Measurements from ENCODE around the gene TAAR2.
"Not testable (repeated sequence)": the region's sequence is repeated elsewhere in the genome, so short reads cannot be mapped to it uniquely, and the experiment has no call there.

The TAAR2 gene

GRCh38 chr6:132612449-132613108, 11.5 kb downstream of the TAAR2 start:
- DNase-seq, result no peak

GRCh38 chr6:132611616-132612015, 12.5 kb downstream of the TAAR2 start:
- no peak for DNase-seq

- DNase-seq, result no peak
Measured at GRCh38 chr6:132607544-132608233, 16.4 kb downstream of the TAAR2 start.

DNA sequence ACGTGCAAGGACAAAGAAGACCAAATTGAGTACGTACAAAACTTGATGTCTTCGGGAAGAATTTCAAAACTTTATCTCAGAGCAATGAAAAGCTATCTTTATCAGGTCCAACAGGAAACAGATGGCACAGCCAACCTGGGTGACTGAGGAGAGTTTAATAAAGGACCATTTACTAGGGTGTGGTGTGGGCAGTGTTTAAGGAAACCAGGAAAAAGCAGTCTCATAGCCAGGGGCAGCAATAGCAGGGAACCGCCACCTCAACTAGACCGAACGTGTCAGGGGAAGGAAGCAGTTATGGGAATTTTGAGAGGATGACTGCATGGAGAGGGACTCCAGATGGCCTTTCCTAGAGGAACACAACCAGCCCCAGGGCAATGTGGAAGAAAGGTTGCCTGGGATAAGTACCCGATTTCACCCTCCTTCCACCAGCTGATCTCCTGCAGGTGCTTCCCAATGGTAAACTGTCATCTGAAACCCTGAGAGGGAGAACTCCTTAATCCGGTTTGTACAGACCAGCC, 19.4 kb downstream of the TAAR2 start:
- DNase-seq, result no peak

GRCh38 chr6:132600900-132601299, 23.2 kb downstream of the TAAR2 start:
- not testable (repeated sequence) for DNase-seq

- DNase-seq, result peak; percentile 9 to 26
Measured at GRCh38 chr6:132598473-132598872, 25.6 kb downstream of the TAAR2 start.

DNA sequence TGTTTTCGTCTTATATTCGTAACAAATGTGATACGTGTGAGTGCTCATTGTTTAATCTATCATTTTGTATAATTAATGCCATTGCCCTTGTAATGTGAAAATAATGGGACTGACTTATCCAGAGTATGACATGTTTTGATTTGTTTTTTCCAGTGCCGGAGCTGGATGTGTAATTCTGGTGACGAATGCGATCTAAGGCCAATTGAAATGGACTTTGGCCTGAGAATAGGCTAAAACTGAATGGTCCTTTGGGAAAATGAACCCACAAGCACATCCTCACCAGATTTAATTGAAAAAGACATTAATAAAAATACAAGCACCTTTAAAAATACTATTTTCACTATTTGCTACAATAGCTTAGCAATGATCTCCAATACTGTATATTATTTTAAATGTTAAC, 27.9 kb downstream of the TAAR2 start:
- no peak for DNase-seq

GRCh38 chr6:132592855-132593254, 31.2 kb downstream of the TAAR2 start:
- DNase-seq, result peak; percentile 33 to 47

- no peak for DNase-seq
Measured at GRCh38 chr6:132590362-132590761, 33.7 kb downstream of the TAAR2 start.

DNA sequence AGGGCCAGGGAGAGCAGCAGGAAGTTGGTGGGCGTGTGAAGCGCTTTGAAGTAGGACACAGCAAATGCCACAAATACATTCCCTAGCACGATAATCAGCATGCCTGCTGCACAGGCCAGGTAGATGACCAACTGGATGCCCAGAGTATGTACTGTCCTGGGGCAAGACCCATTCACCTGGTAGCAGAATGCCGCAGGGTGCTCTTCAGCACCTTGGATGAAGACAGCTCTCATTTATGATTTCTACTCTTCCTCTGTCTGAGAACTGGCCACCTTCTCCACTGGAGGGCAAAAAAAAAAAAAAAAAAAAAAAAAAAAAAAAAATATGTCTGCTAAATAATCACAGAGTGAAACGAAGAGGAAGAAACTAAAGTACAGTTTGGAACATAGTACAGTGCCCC, 34.6 kb downstream of the TAAR2 start, which contains the start of gene TAAR5:
TAAR5 (minus strand) TSS at position 288 of the 400 bp plus-strand sequence; CDS start at position 233, 55 bp downstream.
- DNase-seq, result no peak

DNA sequence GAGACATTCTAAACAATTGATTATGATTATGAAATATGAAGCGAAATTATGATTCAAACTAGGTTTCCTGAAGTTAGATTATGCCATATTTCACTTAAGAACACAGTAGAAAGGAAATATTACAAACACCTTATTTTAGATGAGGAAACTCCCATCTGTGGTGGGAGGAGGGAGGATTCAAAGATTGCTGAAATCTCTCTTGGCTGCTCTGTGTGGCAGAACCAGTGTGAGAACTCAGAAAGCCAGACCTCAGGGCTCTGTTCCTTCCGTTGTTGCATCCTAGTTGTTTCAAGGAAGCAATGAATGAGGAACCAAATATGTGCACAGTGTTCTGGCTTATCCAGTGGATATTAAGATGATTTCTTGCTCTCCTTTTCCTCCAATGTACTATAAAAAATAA, 36.7 kb downstream of the TAAR2 start:
- DNase-seq, result peak; percentile 75 to 83

GRCh38 chr6:132584698-132585097, 39.4 kb downstream of the TAAR2 start:
- DNase-seq, result no peak

DNA sequence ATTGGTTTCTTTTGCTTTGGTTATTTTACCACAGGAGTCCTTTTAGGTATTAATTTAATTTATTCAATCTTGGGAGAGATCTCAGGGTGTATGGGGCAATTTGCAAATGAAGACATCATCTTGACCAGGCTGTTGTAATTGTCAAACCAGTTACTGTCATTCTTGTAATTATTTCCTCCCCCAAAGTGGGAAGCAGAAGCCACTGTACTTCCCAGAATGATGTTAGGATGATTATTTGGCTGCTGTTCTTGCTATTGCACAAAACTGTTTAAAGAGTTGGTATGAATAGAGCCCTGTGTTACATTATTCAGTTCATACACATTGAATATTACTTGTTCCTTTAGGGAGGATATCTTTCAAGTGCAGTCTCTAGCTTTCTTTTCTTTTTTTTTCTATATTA, 52.3 kb downstream of the TAAR2 start:
- DNase-seq, result peak; percentile 86 to 93

- DNase-seq, result no peak
Measured at GRCh38 chr6:132570221-132570777, 53.8 kb downstream of the TAAR2 start, which contains the start of gene TAAR6. Gene TAAR6 (plus strand): TSS chr6:132570322. CDS start chr6:132570322, 0 bp downstream.

DNA sequence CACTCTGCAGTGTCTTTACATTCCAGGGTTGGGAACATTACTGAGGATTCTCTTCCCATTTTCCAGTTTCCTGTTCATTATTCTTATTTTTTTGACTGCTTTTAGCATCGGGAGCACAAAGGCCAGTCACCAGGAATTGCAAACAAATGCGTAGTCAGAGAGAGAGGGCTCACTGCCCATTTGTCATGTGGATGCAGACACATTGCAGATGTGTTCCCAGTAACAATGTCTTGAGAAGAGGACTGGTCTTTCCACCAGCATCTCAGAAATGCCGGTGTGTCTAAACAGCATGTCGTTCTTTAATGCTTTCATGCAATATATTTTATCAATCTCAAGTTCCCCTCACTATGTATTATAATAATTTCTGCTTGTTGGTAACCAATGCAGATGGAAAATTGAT, 54.9 kb downstream of the TAAR2 start:
- DNase-seq, result no peak

- DNase-seq, result no peak
Measured at GRCh38 chr6:132568611-132569010, 55.5 kb downstream of the TAAR2 start.

- no peak for DNase-seq
Measured at GRCh38 chr6:132567566-132567965, 56.5 kb downstream of the TAAR2 start.

All from inflammatory macrophage treated with lipopolysaccharide for 1 hour (primary cell).